T-helper 2 cell (primary cell): ENCODE measurements around the gene PNP.

Experiments
- DNase-seq, 5 experiments: peaks; one replicate each; pipeline versions ENCODE4 v3.0.0 to v3.0.0-alpha.2; 2012 to 2022

The PNP gene

GRCh38 chr14:20455355-20456300 is 13.6 kb upstream of the PNP start:
- DNase-seq = peak in 4 of 5 experiments; percentile 37 to 93 (median 66)

- DNase-seq = no peak
These were observed 12.2 kb upstream of the PNP start for GRCh38 chr14:20456971-20457370.

GRCh38 chr14:20458031-20458789 is 11.0 kb upstream of the PNP start:
- no peak for DNase-seq

GRCh38 chr14:20460458-20461224 is 8.6 kb upstream of the PNP start:
- DNase-seq = peak in 4 of 5 experiments; percentile 23 to 74 (median 56)

GRCh38 chr14:20461225-20462141 is 7.7 kb upstream of the PNP start, which contains the start of gene PIP4P1:
Gene PIP4P1 (minus strand): TSS chr14:20461434. CDS start chr14:20461325, 109 bp downstream.
- DNase-seq = peak; percentile 96 to 100 (median 99)

GRCh38 chr14:20468764-20469241 is 403 bp upstream of the PNP start:
- DNase-seq = no peak

- DNase-seq = peak in 4 of 5 experiments; percentile 14 to 68 (median 48)
These were observed 840 bp downstream of the PNP start for GRCh38 chr14:20469890-20470602.

GRCh38 chr14:20470603-20470901 is 1.3 kb downstream of the PNP start:
- no peak for DNase-seq

GRCh38 chr14:20472536-20473169 is 3.4 kb downstream of the PNP start:
- DNase-seq = no peak

GRCh38 chr14:20476776-20477175 is 7.6 kb downstream of the PNP start:
- DNase-seq = no peak

GRCh38 chr14:20477211-20477876 is 8.1 kb downstream of the PNP start:
- peak in 3 of 5 experiments; percentile 23 to 91 (median 58) for DNase-seq

GRCh38 chr14:20478894-20479293 is 9.7 kb downstream of the PNP start:
- DNase-seq = no peak

- no peak for DNase-seq
These were observed 13.2 kb downstream of the PNP start for GRCh38 chr14:20482382-20482781.

- DNase-seq = no peak
These were observed 16.7 kb downstream of the PNP start for GRCh38 chr14:20485900-20486299.

GRCh38 chr14:20486684-20487395 is 17.6 kb downstream of the PNP start:
- DNase-seq = peak in 1 of 5 experiments; percentile 29

GRCh38 chr14:20487396-20487725 is 18.2 kb downstream of the PNP start:
- no peak for DNase-seq

- DNase-seq = peak in 1 of 5 experiments; percentile 64
These were observed 20.1 kb downstream of the PNP start for GRCh38 chr14:20489093-20489994.

GRCh38 chr14:20490563-20490962 is 21.4 kb downstream of the PNP start:
- DNase-seq = no peak
